Ishikawa (cell line): ENCODE results near the gene ATP10A.

Experiments used
- CEBPB ChIP-seq: IDR thresholded peaks from 2 replicates; pipeline ENCODE4 v1.6.1; 2012
- NFIC ChIP-seq: IDR thresholded peaks from 2 replicates; pipeline ENCODE4 v1.6.1; 2012
- REST ChIP-seq: IDR thresholded peaks from 2 replicates; pipeline ENCODE4 v1.6.1; 2012; ENCODE audit warnings: low read depth, mild to moderate bottlenecking
- TAF1 ChIP-seq: IDR thresholded peaks from 2 replicates; pipeline ENCODE4 v1.6.1; 2012; ENCODE audit warnings: low read depth, mild to moderate bottlenecking
- TEAD4 ChIP-seq: IDR thresholded peaks from 2 replicates; pipeline ENCODE4 v1.6.1; 2012
- TF ChIP-seq, protein P1 (sequence below): IDR thresholded peaks from 2 replicates; pipeline ENCODE4 v1.6.1; 2012

DNA sequence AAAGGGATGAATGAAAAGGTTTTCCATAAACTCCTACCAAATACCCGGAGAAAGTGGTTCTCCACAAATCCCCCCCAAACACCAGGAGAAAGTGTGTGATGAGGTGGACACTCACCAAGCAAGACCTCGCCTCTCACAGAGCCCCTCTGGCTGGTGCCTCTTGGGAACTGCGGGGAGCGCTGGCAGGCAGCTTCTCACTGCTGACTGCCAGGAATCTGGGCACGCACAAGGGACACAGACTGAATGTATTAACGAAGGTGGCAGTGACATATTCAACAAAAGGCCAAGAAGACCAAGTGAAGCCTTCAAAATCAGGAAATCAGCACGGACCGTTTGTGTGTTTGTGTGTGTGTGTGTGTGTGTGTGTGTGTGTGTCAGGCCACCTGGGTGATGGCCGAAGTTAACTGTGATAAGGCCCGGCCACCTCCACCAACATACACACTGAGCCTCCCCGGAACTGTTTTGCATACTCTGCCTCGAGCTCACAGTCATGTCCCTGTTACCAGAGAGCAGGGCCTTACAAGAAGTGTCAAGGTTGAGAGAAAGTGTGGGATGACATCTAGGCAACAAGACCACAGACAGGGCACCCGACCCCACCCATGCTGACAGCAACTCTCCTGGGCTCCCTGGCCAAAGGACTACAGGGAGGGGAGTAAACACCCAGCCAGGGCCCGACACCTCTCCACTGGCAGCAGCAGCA lies 18.0 kb downstream of the ATP10A start:
- TF ChIP-seq CEBPB (no peak), NFIC (no peak), REST (no peak), TEAD4 (no peak), TAF1 (no peak)
- TF ChIP-seq, protein P1, sequence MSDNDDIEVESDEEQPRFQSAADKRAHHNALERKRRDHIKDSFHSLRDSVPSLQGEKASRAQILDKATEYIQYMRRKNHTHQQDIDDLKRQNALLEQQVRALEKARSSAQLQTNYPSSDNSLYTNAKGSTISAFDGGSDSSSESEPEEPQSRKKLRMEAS, result no peak
